Gastrocnemius medialis (tissue), 4 donors: ENCODE results near the gene RELT. TPM values are rescaled to one million over a fixed set of nuclear protein-coding genes. Genes with fewer than 3 reads are reported as not detected.
A peak's percentile ranks its signal among the peaks of the same experiment; 100 is the strongest.

Experiments
- ATAC-seq, 2 donors: fragments of 150-250 bp; one replicate each; pipeline ENCODE4 v1.9.1; 2016
- DNase-seq, 2 donors: peaks; one replicate each; pipeline ENCODE4 v3.0.0-alpha.2; 2019
- H3K27ac ChIP-seq, 4 donors: fragments of 200-600 bp; sonication (generic); 1 replicate in 1 of 4; 2 replicates in 3 of 4; pipeline ENCODE4 v1.5.1; 2016 to 2018; ENCODE audit warnings: mild to moderate bottlenecking in 2 of 4, moderate library complexity in 1 of 4
- H3K27me3 ChIP-seq, 3 donors: fragments of 200-600 bp; sonication (generic) in 2 of 3; 1 replicate in 1 of 3; 2 replicates in 2 of 3; pipeline versions ENCODE4 v1.5.1 to v1.6.0; 2016 to 2019; ENCODE audit warnings: mild to moderate bottlenecking in 1 of 3, moderate library complexity in 1 of 3
- H3K36me3 ChIP-seq, 2 donors: fragments of 200-600 bp; sonication (generic) in 1 of 2; one replicate each; pipeline ENCODE4 v1.5.1; 2017 to 2018
- H3K4me1 ChIP-seq, 2 donors: fragments of 200-600 bp; sonication (generic) in 1 of 2; one replicate each; pipeline ENCODE4 v1.5.1; 2016 to 2017; ENCODE audit warnings: mild to moderate bottlenecking in 2 of 2
- H3K4me3 ChIP-seq, 4 donors: fragments of 200-600 bp; sonication (generic) in 3 of 4; 1 replicate in 1 of 4; 2 replicates in 3 of 4; pipeline ENCODE4 v1.5.1; 2016 to 2019; ENCODE audit warnings: mild to moderate bottlenecking in 2 of 4
- H3K9me3 ChIP-seq, 3 donors: fragments of 200-600 bp; sonication (generic) in 2 of 3; 1 replicate in 1 of 3; 2 replicates in 2 of 3; pipeline ENCODE4 v1.5.1; 2016 to 2019
- POLR2A ChIP-seq, 2 donors: fragments of 450-650 bp; IDR thresholded peaks; one replicate each; pipeline ENCODE4 v1.6.1; 2017; ENCODE audit warnings: antibody characterized with exemption in 2 of 2, mild to moderate bottlenecking in 2 of 2, moderate library complexity in 2 of 2
- in situ Hi-C, 4 donors: fragments of 200-750 bp; cut with MboI; loops; one replicate each; pipeline versions ENCODE4 v1.15.0 to v1.8.0; 2017; ENCODE audit warnings: low sequenced_read_pairs in 4 of 4
- intact Hi-C: fragments of 100-400 bp; cut with DNase I; formaldehyde crosslinking; loops from one replicate; pipeline ENCODE4 v1.15.1; 2023; ENCODE audit warnings: low total_unique reads
- total RNA-seq, 4 donors: library from RNA; depleted of rRNA; stranded (reverse); fragments of >200 nt; gene quantifications; one replicate each; pipeline versions ENCODE4 v1.1.0 to v1.2.3, GENCODE V29; 2016
- TF ChIP-seq, protein P1 (sequence below), 5 experiments: fragments of 450-650 bp in 3 of 5; fragments of 200-600 bp in 2 of 5; sonication (generic) in 2 of 5; IDR thresholded peaks in 4 of 5; conservative IDR thresholded peaks in 1 of 5; 1 replicate in 4 of 5; 2 replicates in 1 of 5; pipeline ENCODE4 v1.5.1; 2016 to 2019; ENCODE audit warnings: antibody characterized with exemption in 5 of 5, mild to moderate bottlenecking in 3 of 5, moderate library complexity in 3 of 5

Gene RELT
- total RNA-seq, 4 donors from 2014 or later: 18.5 to 63.5 (median 36.7) TPM

- TF ChIP-seq, protein P1, sequence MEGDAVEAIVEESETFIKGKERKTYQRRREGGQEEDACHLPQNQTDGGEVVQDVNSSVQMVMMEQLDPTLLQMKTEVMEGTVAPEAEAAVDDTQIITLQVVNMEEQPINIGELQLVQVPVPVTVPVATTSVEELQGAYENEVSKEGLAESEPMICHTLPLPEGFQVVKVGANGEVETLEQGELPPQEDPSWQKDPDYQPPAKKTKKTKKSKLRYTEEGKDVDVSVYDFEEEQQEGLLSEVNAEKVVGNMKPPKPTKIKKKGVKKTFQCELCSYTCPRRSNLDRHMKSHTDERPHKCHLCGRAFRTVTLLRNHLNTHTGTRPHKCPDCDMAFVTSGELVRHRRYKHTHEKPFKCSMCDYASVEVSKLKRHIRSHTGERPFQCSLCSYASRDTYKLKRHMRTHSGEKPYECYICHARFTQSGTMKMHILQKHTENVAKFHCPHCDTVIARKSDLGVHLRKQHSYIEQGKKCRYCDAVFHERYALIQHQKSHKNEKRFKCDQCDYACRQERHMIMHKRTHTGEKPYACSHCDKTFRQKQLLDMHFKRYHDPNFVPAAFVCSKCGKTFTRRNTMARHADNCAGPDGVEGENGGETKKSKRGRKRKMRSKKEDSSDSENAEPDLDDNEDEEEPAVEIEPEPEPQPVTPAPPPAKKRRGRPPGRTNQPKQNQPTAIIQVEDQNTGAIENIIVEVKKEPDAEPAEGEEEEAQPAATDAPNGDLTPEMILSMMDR (IDR thresholded peaks at IDR 0.05 in 4 of 5, conservative IDR thresholded peaks at IDR 0.05 in 1 of 5): no peak
- no peak for TF ChIP-seq POLR2A (IDR thresholded peaks at IDR 0.05)
- Histone ChIP-seq H3K4me1 (peaks cover 21 to 50% of the 10 kb centered on the region in 2 donors), H3K4me3 (no peak overlapping the region), H3K27ac (peak overlapping the region in 2 of 4 donors; percentile 45 to 68), H3K27me3 (no peaks in the 10 kb centered on the region), H3K36me3 (peaks cover 0 to 23% of the 10 kb centered on the region in 2 donors), H3K9me3 (no peaks in the 10 kb centered on the region)
- ATAC-seq: no peak
- intact Hi-C loops (no loop called here), in situ Hi-C loops (loop anchor here (5.0 kb wide), 1 partner anchor 42 kb away; no protein-coding TSS in a partner anchor)
- peak in 1 of 2 donors; percentile 14 for DNase-seq
Observed at GRCh38 chr11:73394416-73395296, 18.5 kb downstream of the RELT start.

DNA sequence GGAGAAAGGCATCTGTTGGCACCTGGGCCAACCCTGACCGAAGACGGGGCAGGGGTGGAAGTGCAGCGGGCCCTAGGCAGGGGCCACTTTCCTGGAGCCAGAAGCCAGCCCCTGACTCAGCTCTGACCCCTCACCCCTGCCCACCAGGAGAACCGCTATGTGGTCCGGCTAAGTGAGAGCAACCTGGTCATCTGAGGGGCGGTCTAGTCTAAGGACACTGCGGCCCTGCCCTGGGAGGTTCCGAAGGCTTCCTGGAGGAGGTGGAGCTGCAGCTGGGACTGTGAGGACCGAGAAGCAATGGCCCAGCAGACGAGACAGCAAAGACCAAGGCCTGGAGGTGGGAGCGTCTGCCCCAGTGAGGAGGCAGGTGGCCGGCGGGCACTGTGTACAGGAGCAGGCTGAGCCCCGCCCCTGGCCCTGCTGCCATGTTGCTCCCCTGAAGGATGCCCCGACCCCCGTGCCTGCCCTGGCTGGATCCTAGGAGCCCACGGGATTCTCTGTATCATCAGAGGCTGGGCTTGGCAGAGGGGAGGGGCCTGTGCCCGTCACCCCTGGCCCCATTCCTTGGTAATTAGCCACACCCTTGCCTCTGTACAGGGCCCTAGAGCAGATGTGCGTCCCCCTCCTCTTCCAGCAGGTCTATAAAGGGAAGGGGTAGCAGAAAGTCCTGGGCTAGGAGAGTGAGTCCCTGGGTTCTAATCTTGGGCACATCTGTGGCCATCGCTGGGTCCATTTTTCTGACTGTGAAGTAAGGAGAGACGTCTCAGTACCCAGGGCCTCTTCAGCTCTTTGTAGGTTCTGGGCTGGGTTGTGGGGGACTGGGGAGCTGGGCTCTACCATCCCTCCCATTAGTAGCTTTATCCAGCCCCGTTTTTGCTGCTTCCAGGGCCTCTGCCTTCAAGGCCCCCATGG, 19.4 kb downstream of the RELT start:
- H3K27me3 ChIP-seq: no peaks in the 10 kb centered on the region
- H3K4me3 ChIP-seq: no peak overlapping the region
- peaks cover 18 to 41% of the 10 kb centered on the region in 2 donors for H3K4me1 ChIP-seq
- TF ChIP-seq POLR2A (IDR thresholded peaks at IDR 0.05): no peak
- TF ChIP-seq, protein P1 (IDR thresholded peaks at IDR 0.05 in 4 of 5, conservative IDR thresholded peaks at IDR 0.05 in 1 of 5): no peak
- in situ Hi-C loops (no loop called here), intact Hi-C loops (no loop called here)
- no peak for ATAC-seq
- peaks cover 0 to 23% of the 10 kb centered on the region in 2 donors for H3K36me3 ChIP-seq
- DNase-seq: peak in 1 of 2 donors; percentile 15
- H3K9me3 ChIP-seq: no peaks in the 10 kb centered on the region
- H3K27ac ChIP-seq: peak overlapping the region in 3 of 4 donors; percentile 45 to 68 (median 49)

DNA sequence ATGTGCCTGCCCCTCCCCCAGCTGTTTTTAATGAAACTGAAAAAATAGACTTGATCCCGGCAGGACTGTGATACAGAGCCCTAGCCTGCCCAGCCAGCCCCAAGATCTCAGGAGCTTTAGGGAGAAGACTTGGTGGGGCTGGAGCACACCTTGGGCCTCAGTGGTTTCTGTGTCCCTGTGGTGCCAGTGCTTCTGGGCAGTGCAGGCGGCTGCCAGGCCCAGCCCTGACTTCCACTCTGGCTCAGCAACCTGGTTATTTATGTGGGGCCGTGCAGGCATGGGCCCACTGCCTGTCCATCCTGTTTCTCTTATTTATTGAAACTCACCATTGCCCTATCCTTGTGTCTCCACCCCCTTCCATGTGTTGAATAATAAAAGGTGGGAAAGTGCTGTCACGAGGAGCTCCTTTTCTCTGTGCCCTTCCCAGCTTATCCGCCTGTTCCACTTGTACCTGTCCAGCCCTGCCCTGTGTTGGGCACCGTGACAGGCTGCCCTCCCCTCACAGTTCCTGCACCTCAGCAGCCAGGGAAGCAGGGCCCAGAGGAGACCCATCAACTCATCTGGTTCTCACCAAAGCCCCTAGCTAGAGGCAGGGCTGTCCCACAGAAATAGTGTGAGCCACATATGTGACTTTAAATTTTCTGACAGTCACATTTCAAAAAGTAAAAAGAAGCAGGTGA, 20.2 kb downstream of the RELT start:
- intact Hi-C loops: no loop called here
- DNase-seq (peak in 1 of 2 donors; percentile 23), ATAC-seq (peak in 1 of 2 donors; percentile 12)
- no peak for TF ChIP-seq POLR2A (IDR thresholded peaks at IDR 0.05)
- TF ChIP-seq, protein P1 (IDR thresholded peaks at IDR 0.05 in 4 of 5, conservative IDR thresholded peaks at IDR 0.05 in 1 of 5): no peak
- Histone ChIP-seq H3K27me3 (no peaks in the 10 kb centered on the region), H3K9me3 (no peaks in the 10 kb centered on the region), H3K36me3 (peaks cover 0 to 23% of the 10 kb centered on the region in 2 donors), H3K4me1 (peaks cover 18 to 36% of the 10 kb centered on the region in 2 donors), H3K27ac (peak overlapping the region; percentile 3 to 68 (median 47)), H3K4me3 (no peak overlapping the region)
- in situ Hi-C loops: no loop called here

DNA sequence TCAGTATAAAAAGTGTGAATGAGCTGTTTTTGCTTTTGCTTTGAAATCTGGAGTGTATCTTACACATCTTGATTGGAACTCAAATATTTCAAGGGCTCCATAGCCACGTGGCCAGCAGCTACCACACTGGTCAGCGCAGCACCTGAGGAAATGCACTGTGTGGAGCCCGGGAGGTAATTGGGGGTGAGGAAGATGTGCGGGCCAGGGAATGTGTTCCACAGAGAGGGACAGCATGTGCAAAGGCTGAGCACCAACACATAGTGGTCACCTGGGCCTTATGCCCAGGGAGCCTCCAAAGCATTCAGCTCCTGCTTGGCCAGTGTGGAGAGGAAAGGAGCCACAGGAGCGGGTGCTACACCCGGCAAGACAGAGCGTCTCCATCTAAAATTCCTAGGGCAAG, 20.8 kb downstream of the RELT start:
- intact Hi-C loops (no loop called here), in situ Hi-C loops (no loop called here)
- no peaks in the 10 kb centered on the region for H3K27me3 ChIP-seq
- no peaks in the 10 kb centered on the region for H3K9me3 ChIP-seq
- peaks cover 0 to 23% of the 10 kb centered on the region in 2 donors for H3K36me3 ChIP-seq
- peak overlapping the region; percentile 3 to 68 (median 47) for H3K27ac ChIP-seq
- ATAC-seq: peak; percentile 41 to 64
- H3K4me3 ChIP-seq: no peak overlapping the region
- peaks cover 18 to 32% of the 10 kb centered on the region in 2 donors for H3K4me1 ChIP-seq
- TF ChIP-seq, protein P1 (IDR thresholded peaks at IDR 0.05 in 4 of 5, conservative IDR thresholded peaks at IDR 0.05 in 1 of 5): no peak
- TF ChIP-seq POLR2A (IDR thresholded peaks at IDR 0.05): no peak
- peak; percentile 51 to 60 for DNase-seq
